Activated CD8-positive, alpha-beta T cell treated with anti-CD3 and anti-CD28 coated beads for 36 hours (primary cell): Measurements from ENCODE around the gene LMAN2L. TPM values are rescaled to one million over a fixed set of nuclear protein-coding genes. Genes with fewer than 3 reads are reported as not detected.

ENCODE experiments used
- ATAC-seq: fragments of 200-7000 bp; cut with Tn5 transposase; one replicate; pipeline ENCODE4 v1.10.0; 2021; ENCODE audit warnings: mild to moderate bottlenecking, moderate library complexity
- CTCF ChIA-PET: fragments of 350-600 bp; sonication (Branson Sonifier 250); formaldehyde crosslinking; loops from one replicate; lab custom pipeline; 2021; ENCODE audit warnings: antibody characterized with exemption; lab: Charles Lee
- POLR2A ChIA-PET: fragments of 350-600 bp; sonication (Branson Sonifier 250); formaldehyde crosslinking; loops from one replicate; lab custom pipeline; 2021; ENCODE audit warnings: antibody characterized with exemption; lab: Charles Lee
- DNase-seq: peaks from one replicate; pipeline ENCODE4 v3.0.0-alpha.2; 2020
- H3K27ac Mint-ChIP-seq: one replicate; pipeline ENCODE4 v1.8.0; 2021; ENCODE audit warnings: mild to moderate bottlenecking, mixed read lengths
- H3K27me3 Mint-ChIP-seq: one replicate; pipeline ENCODE4 v1.8.0; 2021; ENCODE audit warnings: mixed read lengths
- H3K36me3 Mint-ChIP-seq: one replicate; pipeline ENCODE4 v1.8.0; 2021; ENCODE audit warnings: low read depth, mixed read lengths
- H3K4me1 Mint-ChIP-seq: one replicate; pipeline ENCODE4 v1.8.0; 2021; ENCODE audit warnings: low read depth, mixed read lengths
- H3K4me3 Mint-ChIP-seq: one replicate; pipeline ENCODE4 v1.8.0; 2021; ENCODE audit warnings: mild to moderate bottlenecking, moderate library complexity, mixed read lengths
- H3K9me3 Mint-ChIP-seq: one replicate; pipeline ENCODE4 v1.8.0; 2021; ENCODE audit warnings: mixed read lengths
- intact Hi-C: fragments of 100-400 bp; cut with micrococcal nuclease; formaldehyde crosslinking; loops from one replicate; pipeline ENCODE4 v1.10.0; 2022
- total RNA-seq, 2 experiments: library from RNA; stranded (reverse); gene quantifications; one replicate each; pipeline ENCODE4 v1.2.3, GENCODE V29; 2021
- TF ChIP-seq, protein P1 (sequence below): fragments of 200-600 bp; IDR thresholded peaks from one replicate; pipeline ENCODE4 v1.8.0; 2022; ENCODE audit warnings: antibody characterized with exemption, mild to moderate bottlenecking

Gene LMAN2L
- total RNA-seq, 2 experiments from 2014 or later, result 4.4 to 6.1 TPM

DNA sequence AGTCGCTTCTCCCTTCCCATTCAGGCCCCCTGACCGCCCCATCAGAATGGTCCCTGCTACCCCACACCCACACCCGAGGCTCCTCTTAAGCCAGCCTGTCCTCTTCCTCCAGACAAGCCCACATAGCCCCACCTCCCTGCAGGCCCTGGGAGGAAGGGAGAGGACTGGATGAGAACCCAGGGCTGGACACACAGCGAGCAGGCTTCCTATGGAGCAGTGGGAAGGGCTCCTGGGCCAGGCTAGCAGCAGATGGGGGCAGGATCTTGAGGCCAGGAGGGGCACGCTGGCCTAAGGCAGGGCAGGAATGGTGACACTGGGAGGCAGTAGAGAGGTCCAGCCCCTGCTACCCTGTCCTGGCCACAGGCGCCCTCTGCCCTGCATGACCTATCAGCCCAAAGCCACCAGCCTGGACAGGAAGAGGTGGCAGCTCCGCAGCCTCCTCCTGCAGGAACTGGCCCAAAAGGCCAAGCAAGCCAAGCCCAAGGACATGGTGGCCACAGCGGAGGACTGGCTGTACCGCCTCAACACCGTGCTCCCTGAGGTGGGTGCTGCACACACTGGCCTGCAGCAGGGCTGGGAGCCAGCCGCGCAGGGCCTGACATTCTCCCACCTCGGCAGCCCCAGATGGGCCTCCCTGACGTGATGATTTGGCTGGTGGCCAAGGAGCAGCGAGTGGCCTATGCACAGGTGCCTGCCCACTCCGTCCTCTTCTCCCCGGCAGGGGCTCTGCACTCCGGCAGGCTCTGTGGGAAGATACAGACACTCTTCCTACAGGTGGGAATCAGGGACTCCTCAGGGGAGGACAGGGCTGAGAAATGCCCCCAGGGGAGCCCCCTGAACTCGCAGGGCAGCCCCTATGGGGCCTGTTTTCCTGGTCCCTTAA, 54.0 kb downstream of the LMAN2L start:
- CTCF ChIA-PET, result no interaction called here

DNA sequence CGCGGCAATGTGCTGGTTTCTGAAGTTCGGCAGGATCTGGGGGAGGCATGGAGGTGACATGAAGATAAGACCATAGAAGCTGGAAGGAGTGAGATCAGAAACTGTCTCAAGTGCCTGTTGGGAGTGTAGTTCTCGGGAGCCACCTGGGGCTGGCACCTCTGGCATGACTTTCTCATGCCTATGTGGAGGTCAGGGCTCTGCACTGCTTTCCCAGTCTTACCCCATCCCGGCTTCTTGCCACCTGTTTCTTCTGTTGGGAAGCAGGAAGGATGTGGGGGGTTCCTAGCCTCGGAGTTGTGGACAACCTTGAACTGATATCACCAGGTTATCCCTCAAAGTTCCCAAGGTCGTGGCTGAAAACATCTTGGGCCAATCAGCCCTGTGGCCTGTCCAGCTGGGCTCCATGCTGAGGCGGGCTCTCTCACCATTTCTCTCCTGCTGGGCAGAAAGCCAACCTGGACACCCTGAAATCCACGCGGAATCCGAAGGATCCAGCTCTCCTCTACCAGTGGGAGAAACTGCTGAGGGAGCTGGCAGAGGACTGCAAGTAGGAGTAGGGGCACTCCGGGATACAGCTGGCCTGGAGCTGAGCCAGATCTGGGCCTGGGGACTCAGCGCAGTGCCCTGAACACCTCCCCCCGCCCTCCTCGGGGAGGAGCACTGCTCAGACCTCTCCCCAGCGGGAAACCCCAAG, 54.8 kb downstream of the LMAN2L start:
- intact Hi-C loops, result no loop called here
- Mint-ChIP-seq H3K4me1 (no peaks in the 10 kb centered on the region), H3K9me3 (no peaks in the 10 kb centered on the region), H3K4me3 (no peak overlapping the region), H3K27ac (no peak overlapping the region), H3K36me3 (no peaks in the 10 kb centered on the region), H3K27me3 (peaks cover 3% of the 10 kb centered on the region)
- POLR2A ChIA-PET, result no interaction called here
- TF ChIP-seq, protein P1, sequence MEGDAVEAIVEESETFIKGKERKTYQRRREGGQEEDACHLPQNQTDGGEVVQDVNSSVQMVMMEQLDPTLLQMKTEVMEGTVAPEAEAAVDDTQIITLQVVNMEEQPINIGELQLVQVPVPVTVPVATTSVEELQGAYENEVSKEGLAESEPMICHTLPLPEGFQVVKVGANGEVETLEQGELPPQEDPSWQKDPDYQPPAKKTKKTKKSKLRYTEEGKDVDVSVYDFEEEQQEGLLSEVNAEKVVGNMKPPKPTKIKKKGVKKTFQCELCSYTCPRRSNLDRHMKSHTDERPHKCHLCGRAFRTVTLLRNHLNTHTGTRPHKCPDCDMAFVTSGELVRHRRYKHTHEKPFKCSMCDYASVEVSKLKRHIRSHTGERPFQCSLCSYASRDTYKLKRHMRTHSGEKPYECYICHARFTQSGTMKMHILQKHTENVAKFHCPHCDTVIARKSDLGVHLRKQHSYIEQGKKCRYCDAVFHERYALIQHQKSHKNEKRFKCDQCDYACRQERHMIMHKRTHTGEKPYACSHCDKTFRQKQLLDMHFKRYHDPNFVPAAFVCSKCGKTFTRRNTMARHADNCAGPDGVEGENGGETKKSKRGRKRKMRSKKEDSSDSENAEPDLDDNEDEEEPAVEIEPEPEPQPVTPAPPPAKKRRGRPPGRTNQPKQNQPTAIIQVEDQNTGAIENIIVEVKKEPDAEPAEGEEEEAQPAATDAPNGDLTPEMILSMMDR, result no peak
- ATAC-seq (no peak), DNase-seq (no peak)
- CTCF ChIA-PET, result no interaction called here

More for the DNA sequence above, 54.0 kb downstream of the LMAN2L start:
- ATAC-seq, result no peak
- Mint-ChIP-seq H3K4me1 (no peaks in the 10 kb centered on the region), H3K9me3 (no peaks in the 10 kb centered on the region), H3K4me3 (no peak overlapping the region), H3K36me3 (no peaks in the 10 kb centered on the region), H3K27ac (no peak overlapping the region), H3K27me3 (peaks cover 3% of the 10 kb centered on the region)
- intact Hi-C loops, result no loop called here
- POLR2A ChIA-PET, result no interaction called here
- no peak for DNase-seq
- TF ChIP-seq, protein P1, result no peak

DNA sequence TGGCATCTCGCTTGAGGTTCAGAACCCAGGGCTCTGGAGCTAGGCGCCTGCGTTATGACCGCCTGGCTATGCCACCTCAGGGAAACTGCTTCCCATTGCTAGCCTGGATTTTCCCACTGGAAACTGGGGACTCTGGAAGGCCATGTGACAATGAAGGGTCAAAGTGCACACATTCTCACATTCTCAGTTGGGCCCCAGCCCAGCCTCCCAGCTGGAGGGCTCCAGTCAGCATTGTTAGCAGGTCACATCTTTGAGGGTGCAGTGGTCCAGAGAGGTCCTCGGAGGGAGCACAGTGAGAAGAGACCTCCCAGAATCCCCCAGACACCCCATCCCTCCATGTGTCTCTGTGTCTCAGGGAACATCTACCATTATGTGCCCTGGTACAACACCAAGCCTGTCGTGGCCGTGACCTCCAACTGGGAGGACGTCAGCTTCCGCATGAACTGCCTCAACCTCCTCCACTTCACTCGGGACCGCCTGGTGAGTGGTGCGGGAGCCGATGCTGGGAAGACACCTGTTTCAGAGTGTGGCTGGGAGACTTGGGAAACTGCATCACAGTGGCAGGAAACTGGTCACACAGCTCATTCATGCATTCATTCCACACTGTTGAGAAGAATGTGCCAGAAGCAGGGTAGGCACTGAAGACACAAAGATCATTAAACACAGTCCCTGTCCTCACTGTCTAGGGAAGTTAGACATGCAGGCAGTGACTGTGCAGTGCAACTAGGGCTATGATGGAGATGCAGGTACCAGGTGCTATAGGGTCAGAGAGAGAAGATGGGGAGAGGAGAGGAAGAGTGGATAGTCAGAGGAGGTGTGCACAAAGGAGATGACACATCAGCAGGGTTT, 55.7 kb downstream of the LMAN2L start:
- DNase-seq, result no peak
- no peak for ATAC-seq
- no peaks in the 10 kb centered on the region for H3K9me3 Mint-ChIP-seq
- peaks cover 3% of the 10 kb centered on the region for H3K27me3 Mint-ChIP-seq
- TF ChIP-seq, protein P1, result no peak
- no peak overlapping the region for H3K4me3 Mint-ChIP-seq
- no peak overlapping the region for H3K27ac Mint-ChIP-seq
- no peaks in the 10 kb centered on the region for H3K4me1 Mint-ChIP-seq
- intact Hi-C loops, result no loop called here
- H3K36me3 Mint-ChIP-seq, result no peaks in the 10 kb centered on the region
- ChIA-PET POLR2A (no interaction called here), CTCF (no interaction called here)

DNA sequence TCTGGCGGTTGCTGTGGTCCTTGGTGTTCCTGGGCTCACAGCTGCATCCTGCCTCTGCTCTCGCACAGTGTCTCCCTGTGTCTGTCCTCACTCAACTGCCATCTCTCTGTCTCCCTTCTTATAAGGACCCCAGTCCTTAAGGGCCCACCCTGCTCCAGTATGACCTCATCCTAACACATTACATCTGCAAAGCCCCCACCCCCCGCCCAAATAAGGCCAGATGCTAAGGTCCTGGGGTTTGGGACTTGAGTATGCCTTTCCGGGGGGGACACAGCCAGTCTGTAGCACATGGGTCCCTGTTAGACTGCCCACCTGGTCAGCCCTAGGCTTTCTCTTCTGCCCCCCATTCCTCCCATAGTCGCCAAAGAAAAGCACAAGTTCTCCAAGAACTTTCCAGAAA, 56.6 kb downstream of the LMAN2L start:
- intact Hi-C loops, result no loop called here

More for the DNA sequence above, 56.6 kb downstream of the LMAN2L start:
- Mint-ChIP-seq H3K27me3 (peaks cover 3% of the 10 kb centered on the region), H3K4me1 (no peaks in the 10 kb centered on the region), H3K36me3 (no peaks in the 10 kb centered on the region), H3K9me3 (no peaks in the 10 kb centered on the region), H3K4me3 (no peak overlapping the region), H3K27ac (no peak overlapping the region)
- POLR2A ChIA-PET, result interaction anchor here (0.6 kb wide), 1 partner anchor 43 kb away, joined by 5 read pairs; no protein-coding TSS in a partner anchor
- CTCF ChIA-PET, result no interaction called here
- TF ChIP-seq, protein P1, result no peak
- ATAC-seq (no peak), DNase-seq (no peak)
